ENCODE measurements around the gene SOX10. TPM values are rescaled to one million over a fixed set of nuclear protein-coding genes. Genes with fewer than 3 reads are reported as not detected.

Gene SOX10
- polyA plus RNA-seq, 1 donor from 2014 or later, result not detected

DNA sequence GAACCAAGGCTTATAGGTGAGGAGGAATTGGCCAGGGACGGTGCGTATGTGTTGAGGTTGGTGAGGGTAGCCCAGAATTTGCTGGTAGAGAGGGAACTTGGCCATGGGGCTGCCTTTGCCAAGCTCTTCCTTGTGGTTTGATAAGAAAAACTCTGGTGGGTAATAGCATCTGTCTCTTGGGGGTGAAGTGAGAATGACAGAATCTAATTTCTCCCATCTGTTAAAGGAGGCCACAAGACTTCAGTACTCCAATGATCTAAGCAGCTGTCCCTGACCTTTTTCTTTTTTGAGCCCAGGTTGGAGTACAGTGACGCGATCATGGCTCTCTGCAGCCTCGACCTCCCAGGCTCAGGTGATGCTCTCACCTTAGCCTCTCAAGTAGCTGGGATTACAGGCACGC is 36.9 kb upstream of the SOX10 start:
- no peak overlapping the region for H3K9ac ChIP-seq (ENCODE audit: low read length)
- H3K79me2 ChIP-seq (replicated peaks; ENCODE audit: insufficient read depth, low read length), result no peaks in the 10 kb centered on the region

DNA sequence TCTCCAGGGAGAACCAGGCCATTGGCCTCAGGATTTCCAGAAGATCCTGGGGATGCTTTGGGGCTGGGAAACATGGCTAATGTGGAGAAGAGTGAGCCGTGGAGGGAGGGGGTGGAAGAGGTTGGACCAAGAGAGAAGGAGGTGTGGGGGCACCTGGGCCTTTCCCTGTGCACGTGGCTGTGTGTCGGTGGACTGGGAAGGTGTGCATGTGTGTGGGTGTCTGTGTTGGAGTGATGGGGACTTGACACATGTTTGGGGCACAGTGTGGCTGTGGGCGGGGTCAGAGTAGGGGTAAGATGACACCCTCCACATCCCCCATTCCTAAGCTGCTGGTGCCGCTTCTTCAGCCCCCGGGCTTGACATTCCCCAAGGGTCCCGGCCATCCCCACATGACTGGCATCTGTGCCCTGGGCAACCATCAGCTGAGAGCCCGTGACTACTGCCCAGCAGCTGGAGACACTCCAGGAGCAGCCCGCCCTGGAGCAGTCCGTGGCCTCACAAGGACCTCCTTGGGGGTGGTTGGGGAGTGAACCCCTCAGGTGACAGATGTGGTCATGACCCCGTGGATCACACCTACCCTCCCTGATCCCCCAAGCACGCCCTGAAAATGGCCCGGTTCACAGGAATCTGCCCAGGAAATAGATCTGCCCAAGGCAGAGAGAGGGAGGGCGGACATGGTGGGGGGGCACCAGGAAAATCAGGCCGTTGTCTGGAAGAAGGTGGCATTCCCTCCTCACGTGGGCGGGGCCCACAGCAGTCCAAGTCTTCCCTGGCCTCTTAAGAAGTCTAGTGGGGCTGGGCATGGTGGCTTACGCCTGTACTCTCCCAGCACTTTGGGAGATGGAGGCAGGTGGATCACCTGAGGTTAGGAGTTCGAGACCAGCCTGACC is 34.8 kb upstream of the SOX10 start:
- Histone ChIP-seq H3K36me3 (ENCODE audit: insufficient read depth, low read length) (no peaks in the 10 kb centered on the region), H3K27ac (ENCODE audit: low read length) (no peak overlapping the region), H3K4me3 (ENCODE audit: low read length) (no peak overlapping the region), H4K20me1 (ENCODE audit: insufficient read depth) (no peaks in the 10 kb centered on the region), H3K27me3 (ENCODE audit: insufficient read depth, low read depth, low read length) (no peaks in the 10 kb centered on the region), H2AFZ (ENCODE audit: low read depth, low read length) (no peak overlapping the region), H3K9me2 (ENCODE audit: insufficient read depth, low read length) (no peaks in the 10 kb centered on the region), H3K9ac (ENCODE audit: low read length) (no peak overlapping the region), H3K9me3 (ENCODE audit: low read length) (no peaks in the 10 kb centered on the region), H3K4me2 (ENCODE audit: low read length) (no peak overlapping the region), H3K79me2 (replicated peaks; ENCODE audit: insufficient read depth, low read length) (no peaks in the 10 kb centered on the region), H3F3A (ENCODE audit: insufficient read depth, low read length, poor library complexity, severe bottlenecking) (no peaks in the 10 kb centered on the region)
- TF ChIP-seq, protein P1, sequence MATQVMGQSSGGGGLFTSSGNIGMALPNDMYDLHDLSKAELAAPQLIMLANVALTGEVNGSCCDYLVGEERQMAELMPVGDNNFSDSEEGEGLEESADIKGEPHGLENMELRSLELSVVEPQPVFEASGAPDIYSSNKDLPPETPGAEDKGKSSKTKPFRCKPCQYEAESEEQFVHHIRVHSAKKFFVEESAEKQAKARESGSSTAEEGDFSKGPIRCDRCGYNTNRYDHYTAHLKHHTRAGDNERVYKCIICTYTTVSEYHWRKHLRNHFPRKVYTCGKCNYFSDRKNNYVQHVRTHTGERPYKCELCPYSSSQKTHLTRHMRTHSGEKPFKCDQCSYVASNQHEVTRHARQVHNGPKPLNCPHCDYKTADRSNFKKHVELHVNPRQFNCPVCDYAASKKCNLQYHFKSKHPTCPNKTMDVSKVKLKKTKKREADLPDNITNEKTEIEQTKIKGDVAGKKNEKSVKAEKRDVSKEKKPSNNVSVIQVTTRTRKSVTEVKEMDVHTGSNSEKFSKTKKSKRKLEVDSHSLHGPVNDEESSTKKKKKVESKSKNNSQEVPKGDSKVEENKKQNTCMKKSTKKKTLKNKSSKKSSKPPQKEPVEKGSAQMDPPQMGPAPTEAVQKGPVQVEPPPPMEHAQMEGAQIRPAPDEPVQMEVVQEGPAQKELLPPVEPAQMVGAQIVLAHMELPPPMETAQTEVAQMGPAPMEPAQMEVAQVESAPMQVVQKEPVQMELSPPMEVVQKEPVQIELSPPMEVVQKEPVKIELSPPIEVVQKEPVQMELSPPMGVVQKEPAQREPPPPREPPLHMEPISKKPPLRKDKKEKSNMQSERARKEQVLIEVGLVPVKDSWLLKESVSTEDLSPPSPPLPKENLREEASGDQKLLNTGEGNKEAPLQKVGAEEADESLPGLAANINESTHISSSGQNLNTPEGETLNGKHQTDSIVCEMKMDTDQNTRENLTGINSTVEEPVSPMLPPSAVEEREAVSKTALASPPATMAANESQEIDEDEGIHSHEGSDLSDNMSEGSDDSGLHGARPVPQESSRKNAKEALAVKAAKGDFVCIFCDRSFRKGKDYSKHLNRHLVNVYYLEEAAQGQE (IDR thresholded peaks at IDR 0.05; ENCODE audit: borderline replicate concordance), result no peak

More for the DNA sequence above, 36.9 kb upstream of the SOX10 start:
- no peak overlapping the region for H2AFZ ChIP-seq (ENCODE audit: low read depth, low read length)
- TF ChIP-seq RAD21 (conservative IDR thresholded peaks at IDR 0.05) (no peak), TAF1 (IDR thresholded peaks at IDR 0.05; ENCODE audit: low read depth) (no peak), POLR2AphosphoS5 (IDR thresholded peaks at IDR 0.05) (no peak), MXI1 (conservative IDR thresholded peaks at IDR 0.05; ENCODE audit: poor library complexity, severe bottlenecking) (no peak), SMC3 (conservative IDR thresholded peaks at IDR 0.05; ENCODE audit: poor library complexity) (no peak), EZH2 (IDR thresholded peaks at IDR 0.05; ENCODE audit: borderline replicate concordance, insufficient read depth, low read length, poor library complexity, severe bottlenecking) (no peak), EP300 (conservative IDR thresholded peaks at IDR 0.05; ENCODE audit: poor library complexity, severe bottlenecking) (no peak)
- TF ChIP-seq, protein P2, sequence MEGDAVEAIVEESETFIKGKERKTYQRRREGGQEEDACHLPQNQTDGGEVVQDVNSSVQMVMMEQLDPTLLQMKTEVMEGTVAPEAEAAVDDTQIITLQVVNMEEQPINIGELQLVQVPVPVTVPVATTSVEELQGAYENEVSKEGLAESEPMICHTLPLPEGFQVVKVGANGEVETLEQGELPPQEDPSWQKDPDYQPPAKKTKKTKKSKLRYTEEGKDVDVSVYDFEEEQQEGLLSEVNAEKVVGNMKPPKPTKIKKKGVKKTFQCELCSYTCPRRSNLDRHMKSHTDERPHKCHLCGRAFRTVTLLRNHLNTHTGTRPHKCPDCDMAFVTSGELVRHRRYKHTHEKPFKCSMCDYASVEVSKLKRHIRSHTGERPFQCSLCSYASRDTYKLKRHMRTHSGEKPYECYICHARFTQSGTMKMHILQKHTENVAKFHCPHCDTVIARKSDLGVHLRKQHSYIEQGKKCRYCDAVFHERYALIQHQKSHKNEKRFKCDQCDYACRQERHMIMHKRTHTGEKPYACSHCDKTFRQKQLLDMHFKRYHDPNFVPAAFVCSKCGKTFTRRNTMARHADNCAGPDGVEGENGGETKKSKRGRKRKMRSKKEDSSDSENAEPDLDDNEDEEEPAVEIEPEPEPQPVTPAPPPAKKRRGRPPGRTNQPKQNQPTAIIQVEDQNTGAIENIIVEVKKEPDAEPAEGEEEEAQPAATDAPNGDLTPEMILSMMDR (IDR thresholded peaks at IDR 0.05; ENCODE audit: poor library complexity, severe bottlenecking), result no peak
- TF ChIP-seq, protein P1 (IDR thresholded peaks at IDR 0.05; ENCODE audit: borderline replicate concordance), result no peak
- H3K4me3 ChIP-seq (ENCODE audit: low read length), result no peak overlapping the region
- H4K20me1 ChIP-seq (ENCODE audit: insufficient read depth), result no peaks in the 10 kb centered on the region
- H3K9me2 ChIP-seq (ENCODE audit: insufficient read depth, low read length), result no peaks in the 10 kb centered on the region
- H3K9me3 ChIP-seq (ENCODE audit: low read length), result no peaks in the 10 kb centered on the region
- no peak overlapping the region for H3K27ac ChIP-seq (ENCODE audit: low read length)
- H3K4me2 ChIP-seq (ENCODE audit: low read length), result no peak overlapping the region
- H3K27me3 ChIP-seq (ENCODE audit: insufficient read depth, low read depth, low read length), result no peaks in the 10 kb centered on the region
- H3K36me3 ChIP-seq (ENCODE audit: insufficient read depth, low read length), result no peaks in the 10 kb centered on the region
- H3F3A ChIP-seq (ENCODE audit: insufficient read depth, low read length, poor library complexity, severe bottlenecking), result no peaks in the 10 kb centered on the region

All from neural cell (in vitro differentiated cells).